C4-2B (cell line): ENCODE data around the gene GRAPL.
"Not testable (repeated sequence)": the region's sequence is repeated elsewhere in the genome, so short reads cannot be mapped to it uniquely, and the experiment has no call there.

ENCODE experiments used
- CTCF ChIP-seq: fragments of 450-650 bp; conservative IDR thresholded peaks from 2 replicates; pipeline ENCODE4 v1.5.1; 2017; ENCODE audit warnings: mild to moderate bottlenecking
- ZFX ChIP-seq: fragments of 450-650 bp; IDR thresholded peaks from 2 replicates; pipeline ENCODE4 v1.6.1; 2017

GRCh38 chr17:19131108-19131507 lies 3.7 kb downstream of the GRAPL start:
- TF ChIP-seq CTCF, ZFX: not testable (repeated sequence)
